Measurements from ENCODE around the gene ASB2. TPM values are rescaled to one million over a fixed set of nuclear protein-coding genes. Genes with fewer than 3 reads are reported as not detected.

The ASB2 gene
- total and polyA plus RNA-seq, 2 of the 13 experiments (the other 11 are each of a cell fraction or from before 2014, with no cell fraction given): 0.82 to 4.1 TPM

DNA sequence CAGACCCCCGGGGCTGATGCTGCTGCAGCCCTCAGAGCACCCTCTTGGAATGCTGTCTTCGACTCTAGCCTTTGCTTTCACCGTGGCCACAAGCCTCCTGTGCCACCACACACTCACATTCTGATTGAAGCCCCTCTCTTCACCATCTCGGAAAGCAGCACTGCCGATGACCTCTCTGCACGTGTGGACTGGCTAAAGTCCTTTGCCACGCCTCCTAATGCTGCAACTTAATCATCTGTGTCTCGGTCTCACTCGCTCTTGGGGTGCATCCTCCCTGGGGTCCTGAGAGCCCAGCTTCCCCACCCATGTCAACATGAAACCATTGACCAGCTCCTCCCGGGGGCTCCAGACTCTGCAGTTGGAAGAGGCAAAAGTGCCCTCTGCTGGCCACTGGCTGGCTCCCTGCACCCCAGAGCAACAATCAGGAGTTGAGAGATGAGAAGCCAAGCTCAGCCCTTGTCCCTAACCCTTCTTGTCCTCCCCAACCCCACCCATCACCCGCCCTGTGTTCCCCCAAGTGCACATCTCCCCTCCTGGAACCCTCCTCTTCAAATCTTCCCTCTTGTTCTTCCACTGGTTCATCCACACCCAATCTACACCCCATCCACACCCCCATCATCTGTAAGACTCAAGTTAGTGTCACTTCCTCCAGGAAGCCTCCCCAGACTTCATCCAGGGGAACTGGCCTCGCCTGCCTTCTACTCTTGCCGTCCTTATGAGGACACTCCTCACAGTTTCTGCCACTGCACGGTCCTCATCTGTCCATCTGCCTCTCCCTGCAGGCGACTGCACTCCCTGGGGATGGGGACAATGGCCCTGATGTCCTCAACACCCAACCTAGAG lies 72.8 kb downstream of the ASB2 start (continued):
- TF ChIP-seq, protein P1, sequence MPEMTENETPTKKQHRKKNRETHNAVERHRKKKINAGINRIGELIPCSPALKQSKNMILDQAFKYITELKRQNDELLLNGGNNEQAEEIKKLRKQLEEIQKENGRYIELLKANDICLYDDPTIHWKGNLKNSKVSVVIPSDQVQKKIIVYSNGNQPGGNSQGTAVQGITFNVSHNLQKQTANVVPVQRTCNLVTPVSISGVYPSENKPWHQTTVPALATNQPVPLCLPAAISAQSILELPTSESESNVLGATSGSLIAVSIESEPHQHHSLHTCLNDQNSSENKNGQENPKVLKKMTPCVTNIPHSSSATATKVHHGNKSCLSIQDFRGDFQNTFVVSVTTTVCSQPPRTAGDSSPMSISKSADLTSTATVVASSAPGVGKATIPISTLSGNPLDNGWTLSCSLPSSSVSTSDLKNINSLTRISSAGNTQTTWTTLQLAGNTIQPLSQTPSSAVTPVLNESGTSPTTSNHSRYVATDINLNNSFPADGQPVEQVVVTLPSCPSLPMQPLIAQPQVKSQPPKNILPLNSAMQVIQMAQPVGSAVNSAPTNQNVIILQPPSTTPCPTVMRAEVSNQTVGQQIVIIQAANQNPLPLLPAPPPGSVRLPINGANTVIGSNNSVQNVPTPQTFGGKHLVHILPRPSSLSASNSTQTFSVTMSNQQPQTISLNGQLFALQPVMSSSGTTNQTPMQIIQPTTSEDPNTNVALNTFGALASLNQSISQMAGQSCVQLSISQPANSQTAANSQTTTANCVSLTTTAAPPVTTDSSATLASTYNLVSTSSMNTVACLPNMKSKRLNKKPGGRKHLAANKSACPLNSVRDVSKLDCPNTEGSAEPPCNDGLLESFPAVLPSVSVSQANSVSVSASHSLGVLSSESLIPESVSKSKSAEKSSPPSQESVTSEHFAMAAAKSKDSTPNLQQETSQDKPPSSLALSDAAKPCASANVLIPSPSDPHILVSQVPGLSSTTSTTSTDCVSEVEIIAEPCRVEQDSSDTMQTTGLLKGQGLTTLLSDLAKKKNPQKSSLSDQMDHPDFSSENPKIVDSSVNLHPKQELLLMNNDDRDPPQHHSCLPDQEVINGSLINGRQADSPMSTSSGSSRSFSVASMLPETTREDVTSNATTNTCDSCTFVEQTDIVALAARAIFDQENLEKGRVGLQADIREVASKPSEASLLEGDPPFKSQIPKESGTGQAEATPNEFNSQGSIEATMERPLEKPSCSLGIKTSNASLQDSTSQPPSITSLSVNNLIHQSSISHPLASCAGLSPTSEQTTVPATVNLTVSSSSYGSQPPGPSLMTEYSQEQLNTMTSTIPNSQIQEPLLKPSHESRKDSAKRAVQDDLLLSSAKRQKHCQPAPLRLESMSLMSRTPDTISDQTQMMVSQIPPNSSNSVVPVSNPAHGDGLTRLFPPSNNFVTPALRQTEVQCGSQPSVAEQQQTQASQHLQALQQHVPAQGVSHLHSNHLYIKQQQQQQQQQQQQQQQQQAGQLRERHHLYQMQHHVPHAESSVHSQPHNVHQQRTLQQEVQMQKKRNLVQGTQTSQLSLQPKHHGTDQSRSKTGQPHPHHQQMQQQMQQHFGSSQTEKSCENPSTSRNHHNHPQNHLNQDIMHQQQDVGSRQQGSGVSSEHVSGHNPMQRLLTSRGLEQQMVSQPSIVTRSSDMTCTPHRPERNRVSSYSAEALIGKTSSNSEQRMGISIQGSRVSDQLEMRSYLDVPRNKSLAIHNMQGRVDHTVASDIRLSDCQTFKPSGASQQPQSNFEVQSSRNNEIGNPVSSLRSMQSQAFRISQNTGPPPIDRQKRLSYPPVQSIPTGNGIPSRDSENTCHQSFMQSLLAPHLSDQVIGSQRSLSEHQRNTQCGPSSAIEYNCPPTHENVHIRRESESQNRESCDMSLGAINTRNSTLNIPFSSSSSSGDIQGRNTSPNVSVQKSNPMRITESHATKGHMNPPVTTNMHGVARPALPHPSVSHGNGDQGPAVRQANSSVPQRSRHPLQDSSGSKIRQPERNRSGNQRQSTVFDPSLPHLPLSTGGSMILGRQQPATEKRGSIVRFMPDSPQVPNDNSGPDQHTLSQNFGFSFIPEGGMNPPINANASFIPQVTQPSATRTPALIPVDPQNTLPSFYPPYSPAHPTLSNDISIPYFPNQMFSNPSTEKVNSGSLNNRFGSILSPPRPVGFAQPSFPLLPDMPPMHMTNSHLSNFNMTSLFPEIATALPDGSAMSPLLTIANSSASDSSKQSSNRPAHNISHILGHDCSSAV (CRISPR knock-in tag; IDR thresholded peaks at IDR 0.05; ENCODE audit: borderline replicate concordance): no peak
- no peak for TF ChIP-seq RFXAP (CRISPR knock-in tag; IDR thresholded peaks at IDR 0.05; ENCODE audit: borderline replicate concordance)
- TF ChIP-seq, protein P2, sequence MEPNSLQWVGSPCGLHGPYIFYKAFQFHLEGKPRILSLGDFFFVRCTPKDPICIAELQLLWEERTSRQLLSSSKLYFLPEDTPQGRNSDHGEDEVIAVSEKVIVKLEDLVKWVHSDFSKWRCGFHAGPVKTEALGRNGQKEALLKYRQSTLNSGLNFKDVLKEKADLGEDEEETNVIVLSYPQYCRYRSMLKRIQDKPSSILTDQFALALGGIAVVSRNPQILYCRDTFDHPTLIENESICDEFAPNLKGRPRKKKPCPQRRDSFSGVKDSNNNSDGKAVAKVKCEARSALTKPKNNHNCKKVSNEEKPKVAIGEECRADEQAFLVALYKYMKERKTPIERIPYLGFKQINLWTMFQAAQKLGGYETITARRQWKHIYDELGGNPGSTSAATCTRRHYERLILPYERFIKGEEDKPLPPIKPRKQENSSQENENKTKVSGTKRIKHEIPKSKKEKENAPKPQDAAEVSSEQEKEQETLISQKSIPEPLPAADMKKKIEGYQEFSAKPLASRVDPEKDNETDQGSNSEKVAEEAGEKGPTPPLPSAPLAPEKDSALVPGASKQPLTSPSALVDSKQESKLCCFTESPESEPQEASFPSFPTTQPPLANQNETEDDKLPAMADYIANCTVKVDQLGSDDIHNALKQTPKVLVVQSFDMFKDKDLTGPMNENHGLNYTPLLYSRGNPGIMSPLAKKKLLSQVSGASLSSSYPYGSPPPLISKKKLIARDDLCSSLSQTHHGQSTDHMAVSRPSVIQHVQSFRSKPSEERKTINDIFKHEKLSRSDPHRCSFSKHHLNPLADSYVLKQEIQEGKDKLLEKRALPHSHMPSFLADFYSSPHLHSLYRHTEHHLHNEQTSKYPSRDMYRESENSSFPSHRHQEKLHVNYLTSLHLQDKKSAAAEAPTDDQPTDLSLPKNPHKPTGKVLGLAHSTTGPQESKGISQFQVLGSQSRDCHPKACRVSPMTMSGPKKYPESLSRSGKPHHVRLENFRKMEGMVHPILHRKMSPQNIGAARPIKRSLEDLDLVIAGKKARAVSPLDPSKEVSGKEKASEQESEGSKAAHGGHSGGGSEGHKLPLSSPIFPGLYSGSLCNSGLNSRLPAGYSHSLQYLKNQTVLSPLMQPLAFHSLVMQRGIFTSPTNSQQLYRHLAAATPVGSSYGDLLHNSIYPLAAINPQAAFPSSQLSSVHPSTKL (CRISPR knock-in tag; IDR thresholded peaks at IDR 0.05): peak; percentile 42; the same call in 1 of the 2 replicates
- TF ChIP-seq, protein P3, sequence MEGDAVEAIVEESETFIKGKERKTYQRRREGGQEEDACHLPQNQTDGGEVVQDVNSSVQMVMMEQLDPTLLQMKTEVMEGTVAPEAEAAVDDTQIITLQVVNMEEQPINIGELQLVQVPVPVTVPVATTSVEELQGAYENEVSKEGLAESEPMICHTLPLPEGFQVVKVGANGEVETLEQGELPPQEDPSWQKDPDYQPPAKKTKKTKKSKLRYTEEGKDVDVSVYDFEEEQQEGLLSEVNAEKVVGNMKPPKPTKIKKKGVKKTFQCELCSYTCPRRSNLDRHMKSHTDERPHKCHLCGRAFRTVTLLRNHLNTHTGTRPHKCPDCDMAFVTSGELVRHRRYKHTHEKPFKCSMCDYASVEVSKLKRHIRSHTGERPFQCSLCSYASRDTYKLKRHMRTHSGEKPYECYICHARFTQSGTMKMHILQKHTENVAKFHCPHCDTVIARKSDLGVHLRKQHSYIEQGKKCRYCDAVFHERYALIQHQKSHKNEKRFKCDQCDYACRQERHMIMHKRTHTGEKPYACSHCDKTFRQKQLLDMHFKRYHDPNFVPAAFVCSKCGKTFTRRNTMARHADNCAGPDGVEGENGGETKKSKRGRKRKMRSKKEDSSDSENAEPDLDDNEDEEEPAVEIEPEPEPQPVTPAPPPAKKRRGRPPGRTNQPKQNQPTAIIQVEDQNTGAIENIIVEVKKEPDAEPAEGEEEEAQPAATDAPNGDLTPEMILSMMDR (CRISPR knock-in tag; IDR thresholded peaks at IDR 0.05): peak; percentile 83
- TF ChIP-seq ZNF629 (CRISPR knock-in tag; conservative IDR thresholded peaks at IDR 0.05): 0 out of 2 replicates have a peak, but pooled peaks have one; percentile 17
- TF ChIP-seq ZNF790 (CRISPR knock-in tag; IDR thresholded peaks at IDR 0.05; ENCODE audit: borderline replicate concordance): no peak
- TF ChIP-seq RBFOX2 (IDR thresholded peaks at IDR 0.05; ENCODE audit: low read depth, low read length): 0 out of 2 replicates have a peak, but pooled peaks have one; percentile 31
- TF ChIP-seq NFRKB (IDR thresholded peaks at IDR 0.05): no peak
- TF ChIP-seq RAD21 (CRISPR knock-in tag; IDR thresholded peaks at IDR 0.05): 0 out of 2 replicates have a peak, but pooled peaks have one; percentile 29
- TF ChIP-seq, protein P4, sequence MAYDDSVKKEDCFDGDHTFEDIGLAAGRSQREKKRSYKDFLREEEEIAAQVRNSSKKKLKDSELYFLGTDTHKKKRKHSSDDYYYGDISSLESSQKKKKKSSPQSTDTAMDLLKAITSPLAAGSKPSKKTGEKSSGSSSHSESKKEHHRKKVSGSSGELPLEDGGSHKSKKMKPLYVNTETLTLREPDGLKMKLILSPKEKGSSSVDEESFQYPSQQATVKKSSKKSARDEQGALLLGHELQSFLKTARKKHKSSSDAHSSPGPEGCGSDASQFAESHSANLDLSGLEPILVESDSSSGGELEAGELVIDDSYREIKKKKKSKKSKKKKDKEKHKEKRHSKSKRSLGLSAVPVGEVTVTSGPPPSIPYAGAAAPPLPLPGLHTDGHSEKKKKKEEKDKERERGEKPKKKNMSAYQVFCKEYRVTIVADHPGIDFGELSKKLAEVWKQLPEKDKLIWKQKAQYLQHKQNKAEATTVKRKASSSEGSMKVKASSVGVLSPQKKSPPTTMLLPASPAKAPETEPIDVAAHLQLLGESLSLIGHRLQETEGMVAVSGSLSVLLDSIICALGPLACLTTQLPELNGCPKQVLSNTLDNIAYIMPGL (CRISPR knock-in tag; IDR thresholded peaks at IDR 0.05; ENCODE audit: borderline replicate concordance in 1 of 2, low read depth in 1 of 2): peak; percentile 4 to 63; a peak in 2 of 4 replicates
- TF ChIP-seq BHLHE40 (IDR thresholded peaks at IDR 0.05; ENCODE audit: low read length): peak; percentile 85
